HG03354 (cell line): Measurements from ENCODE around the gene CTNNBL1.
"Not testable (repeated sequence)": the region's sequence is repeated elsewhere in the genome, so short reads cannot be mapped to it uniquely, and the experiment has no call there.

Experiments
- ATAC-seq: cut with Tn5 transposase; IDR thresholded peaks from one replicate; pipeline ENCODE4 v1.9.1; 2021; ENCODE audit warnings: mild to moderate bottlenecking; ENCODE audit not compliant: unreplicated experiment, poor library complexity, severe bottlenecking

Gene CTNNBL1

DNA sequence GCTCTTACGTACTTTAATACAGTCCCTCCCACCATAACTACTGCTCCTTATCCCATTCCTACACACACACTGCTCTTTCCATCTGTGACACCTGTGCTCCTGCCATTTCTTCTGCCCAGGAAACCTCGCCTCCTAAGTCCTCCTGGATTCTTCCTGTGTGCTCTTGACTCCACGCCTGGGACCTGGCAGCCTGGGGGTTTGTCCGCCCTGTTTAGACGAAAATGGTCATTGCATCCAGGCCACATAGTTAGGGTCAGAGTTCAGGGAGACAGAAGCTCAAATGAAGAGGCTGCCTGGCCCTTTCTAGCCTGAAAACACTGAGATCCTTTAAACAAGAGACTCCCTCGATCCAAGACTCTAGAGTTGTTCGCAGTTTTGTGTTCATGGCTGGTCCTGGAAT lies 17.4 kb upstream of the CTNNBL1 start:
- ATAC-seq = no peak

DNA sequence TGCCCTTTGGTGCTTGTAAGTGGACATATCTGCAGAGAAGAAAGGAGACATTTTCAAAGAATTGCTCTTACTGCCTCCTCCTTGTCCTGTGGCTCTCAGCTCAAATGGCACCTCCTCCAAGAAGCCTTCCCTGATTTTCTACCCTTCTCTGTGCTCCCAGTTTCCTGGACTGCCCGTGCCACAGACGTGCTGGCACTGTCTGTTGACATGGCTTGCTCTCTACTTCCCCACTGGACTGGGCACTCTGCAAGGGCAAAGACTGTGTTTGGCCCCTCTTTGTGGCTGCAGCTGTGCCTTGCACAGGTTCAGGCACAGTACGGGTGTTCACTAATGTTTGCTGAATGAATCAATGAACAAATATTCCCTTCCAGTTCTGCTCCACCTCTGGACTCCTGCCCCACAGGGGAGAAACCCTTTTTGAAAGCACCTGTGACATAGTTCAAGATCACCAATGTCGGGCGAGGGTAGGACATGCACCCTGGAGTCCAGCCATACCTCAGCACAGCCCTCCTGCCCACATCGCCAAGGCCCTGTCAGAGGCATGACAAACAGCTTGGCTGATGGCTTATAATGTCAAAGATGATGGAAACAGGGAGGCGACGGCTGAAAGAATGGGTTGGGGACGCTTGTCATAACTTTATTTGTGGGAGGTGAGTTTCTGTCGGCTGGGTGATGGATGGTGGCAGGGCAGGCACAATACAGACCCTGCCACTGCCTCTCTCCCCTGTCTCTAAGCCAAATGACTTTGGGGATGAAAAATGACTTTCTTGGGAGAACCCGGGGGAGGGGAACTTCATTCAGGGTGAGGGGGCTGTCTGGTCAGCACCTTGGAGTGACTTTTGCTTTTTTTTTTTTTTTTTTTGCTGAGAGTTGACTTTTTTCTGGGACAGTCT lies 15.6 kb upstream of the CTNNBL1 start:
- ATAC-seq = no peak

DNA sequence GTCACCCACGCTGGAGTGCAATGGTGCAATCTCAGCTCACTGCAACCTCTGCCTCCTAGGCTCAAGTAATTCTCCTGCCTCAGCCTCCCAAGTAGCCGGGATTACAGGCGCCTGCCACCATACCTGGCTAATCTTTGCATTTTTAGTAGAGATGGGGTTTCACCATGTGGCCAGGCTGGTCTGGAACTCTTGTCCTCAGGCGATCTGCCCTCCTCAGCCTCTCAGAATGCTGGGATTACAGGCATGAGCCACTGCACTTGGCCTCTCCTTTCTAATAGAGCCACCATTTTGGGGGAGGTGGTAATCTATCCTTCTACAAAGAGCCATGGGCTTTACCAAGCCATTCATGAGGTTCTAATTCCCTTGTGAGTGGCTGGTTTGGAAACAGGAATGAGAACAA lies 14.1 kb upstream of the CTNNBL1 start:
- ATAC-seq = not testable (repeated sequence)

DNA sequence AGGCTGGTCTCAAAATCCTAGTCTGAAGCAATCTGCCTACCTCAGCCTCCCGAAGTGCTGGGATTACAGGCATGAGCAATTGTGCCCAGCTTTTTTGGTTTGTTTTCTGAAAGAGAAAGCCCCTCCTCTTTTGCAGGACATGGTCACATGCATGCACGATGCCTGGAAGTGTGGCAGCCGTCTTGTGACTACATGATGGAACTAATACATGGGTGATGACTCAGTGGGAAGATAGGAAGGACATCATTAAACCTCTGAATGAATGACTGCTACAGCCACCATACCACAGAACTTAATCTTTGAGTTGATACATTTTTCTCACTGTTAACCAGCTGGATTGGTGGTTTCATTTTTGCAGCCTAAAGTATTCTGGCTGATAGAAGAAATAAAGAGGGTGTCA lies 13.4 kb upstream of the CTNNBL1 start:
- ATAC-seq = no peak

DNA sequence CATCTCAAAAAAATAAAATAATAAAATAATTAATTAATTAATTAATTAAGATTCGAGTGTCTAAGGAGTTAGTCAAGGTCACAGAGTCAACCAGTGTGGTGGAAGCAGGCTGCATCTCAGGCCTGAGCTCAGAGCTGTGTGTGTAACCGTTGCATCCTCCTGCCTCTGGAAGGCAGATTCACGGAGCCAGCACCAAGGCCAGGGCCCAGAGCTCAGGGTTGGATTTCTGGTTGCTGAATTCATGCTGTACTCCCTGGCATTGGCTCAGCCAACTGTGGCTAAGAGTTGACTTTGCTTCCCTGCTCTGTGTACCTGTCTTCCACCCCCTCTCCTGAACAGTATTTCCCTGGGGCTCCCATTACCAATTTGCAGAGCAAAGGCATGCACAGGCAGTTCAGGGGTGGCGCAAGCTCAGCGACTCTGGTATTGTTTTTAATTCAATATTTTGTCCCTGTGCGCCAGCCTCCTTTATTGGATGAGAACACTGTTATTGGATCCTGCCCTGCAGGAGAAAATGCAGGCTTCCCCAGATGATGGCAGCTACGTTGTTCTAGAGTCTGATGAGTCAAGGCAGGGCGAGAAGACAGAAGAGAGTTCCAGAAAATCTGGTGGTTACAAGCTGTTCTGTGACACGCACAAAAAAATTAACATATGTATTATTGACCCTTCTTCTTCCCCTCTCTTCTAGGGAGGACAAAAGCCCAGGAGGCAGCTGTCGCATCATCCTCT lies 12.3 kb upstream of the CTNNBL1 start:
- no peak for ATAC-seq

DNA sequence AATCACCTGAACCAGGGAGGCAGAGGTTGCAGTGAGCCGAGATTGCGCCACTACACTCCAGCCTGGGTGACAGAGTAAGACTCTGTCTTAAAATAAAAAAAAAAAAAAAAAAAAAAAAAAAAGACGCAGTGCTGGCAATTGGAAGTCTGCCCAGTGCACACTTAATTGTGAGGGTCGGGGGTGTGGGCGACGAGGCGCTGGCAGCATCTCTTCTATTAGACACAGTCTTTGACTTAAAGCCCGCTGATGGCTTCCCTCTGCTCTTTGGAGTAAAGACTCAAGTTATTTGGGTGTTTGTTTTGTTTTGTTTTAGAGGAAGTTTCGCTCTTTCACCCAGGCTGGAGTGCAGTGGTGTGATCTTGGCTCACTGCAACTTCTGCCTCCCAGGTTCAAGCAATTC lies 10.7 kb upstream of the CTNNBL1 start:
- not testable (repeated sequence) for ATAC-seq

DNA sequence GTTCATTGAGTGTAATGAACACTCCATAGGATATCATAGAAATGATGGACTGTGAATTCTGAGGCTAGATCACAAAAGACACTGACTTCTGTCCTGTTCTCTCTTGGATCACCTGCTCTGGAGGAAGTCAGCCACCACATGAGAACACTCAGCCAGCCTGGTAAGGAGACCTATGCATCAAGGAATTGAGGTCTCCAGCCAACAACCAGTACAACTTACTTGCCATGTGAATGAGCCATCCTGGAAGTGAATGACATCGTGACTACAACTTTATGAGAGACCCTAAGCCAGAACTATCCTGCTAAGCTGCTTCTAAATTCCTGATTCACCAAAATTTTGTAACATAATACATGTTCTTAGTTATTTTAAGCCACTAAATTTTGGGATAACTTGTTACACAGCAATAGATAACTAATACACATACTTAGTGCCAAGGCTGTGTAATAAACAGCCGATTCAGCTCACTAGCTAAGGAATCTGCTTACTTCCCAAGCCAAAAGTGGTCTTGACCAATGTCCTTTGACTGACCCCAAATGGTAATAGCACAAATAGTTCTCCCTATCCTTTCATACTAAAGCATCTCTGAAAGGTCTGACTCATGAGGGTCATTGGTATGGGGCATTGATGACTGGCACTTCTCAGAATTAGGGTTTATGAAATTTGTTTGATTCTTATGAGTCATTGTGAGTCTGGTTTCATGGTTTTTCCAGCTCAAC lies 6.9 kb upstream of the CTNNBL1 start:
- no peak for ATAC-seq

DNA sequence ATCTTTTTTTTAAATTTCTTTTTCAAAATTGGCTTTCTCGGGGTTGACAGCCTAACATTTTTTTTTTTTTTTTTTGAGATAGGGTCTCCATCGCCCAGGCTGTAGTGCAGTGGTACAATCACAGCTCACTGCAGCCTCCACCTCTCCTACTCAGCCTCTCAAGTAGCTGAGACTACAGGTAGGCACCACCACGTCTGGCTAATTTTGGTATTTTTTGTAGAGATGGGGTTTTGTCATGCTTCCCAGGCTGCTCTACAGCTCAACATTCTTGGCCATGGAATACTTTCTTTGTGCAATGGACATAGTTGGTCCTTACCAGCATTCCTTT lies 6.4 kb upstream of the CTNNBL1 start:
- no peak for ATAC-seq

DNA sequence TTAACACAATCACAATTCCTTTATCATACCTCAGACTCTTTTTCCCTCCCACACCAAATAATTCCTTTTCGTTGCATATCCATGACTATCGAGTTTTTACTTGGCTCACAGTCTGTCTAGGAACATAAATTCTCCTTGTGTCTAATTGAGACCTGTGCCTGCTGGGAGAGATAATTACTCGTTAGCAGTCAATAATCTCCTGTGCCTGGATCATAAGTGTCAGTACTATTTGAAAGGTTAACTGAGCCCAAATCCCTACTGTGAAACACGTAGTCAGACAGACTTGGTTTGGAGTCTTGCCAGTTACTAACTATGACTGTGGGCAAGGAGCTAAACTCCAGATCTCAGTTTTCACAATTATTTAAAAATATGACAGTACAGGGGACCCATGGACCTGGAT lies 5.7 kb upstream of the CTNNBL1 start:
- no peak for ATAC-seq

DNA sequence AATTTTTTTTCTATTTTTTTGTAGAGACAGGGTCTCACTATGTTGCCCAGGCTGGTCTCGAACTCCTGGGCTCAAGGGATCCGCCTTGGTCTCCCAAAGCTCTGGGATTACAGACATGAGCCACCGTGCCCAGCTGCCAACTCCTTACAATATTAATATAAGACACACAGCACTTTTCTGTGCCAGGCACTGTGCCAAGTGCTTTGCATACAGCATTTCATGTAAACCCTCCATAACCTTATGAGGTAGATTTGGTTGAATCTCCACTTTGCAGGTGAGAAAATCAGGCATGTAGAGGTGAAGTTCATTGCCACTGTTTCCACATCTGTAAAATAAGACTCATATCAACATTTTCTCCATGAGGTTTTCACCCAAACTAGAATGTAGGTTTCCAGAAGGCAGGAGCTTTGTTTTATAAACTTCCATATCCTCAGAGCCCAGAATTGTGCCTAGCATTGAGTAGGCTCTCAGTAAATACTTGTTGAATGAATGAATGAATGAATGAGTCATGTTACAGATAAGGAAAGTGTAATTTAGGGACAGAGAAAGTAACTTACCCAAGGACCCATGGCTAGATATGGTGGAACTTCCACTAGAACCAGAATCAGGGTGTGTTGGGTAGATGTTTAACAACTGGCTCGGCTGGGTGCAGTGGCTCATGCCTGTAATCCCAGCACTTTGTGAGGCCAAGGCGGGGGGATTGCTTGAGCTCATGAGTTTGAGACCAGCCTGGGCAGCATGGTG lies 3.0 kb upstream of the CTNNBL1 start:
- no peak for ATAC-seq

DNA sequence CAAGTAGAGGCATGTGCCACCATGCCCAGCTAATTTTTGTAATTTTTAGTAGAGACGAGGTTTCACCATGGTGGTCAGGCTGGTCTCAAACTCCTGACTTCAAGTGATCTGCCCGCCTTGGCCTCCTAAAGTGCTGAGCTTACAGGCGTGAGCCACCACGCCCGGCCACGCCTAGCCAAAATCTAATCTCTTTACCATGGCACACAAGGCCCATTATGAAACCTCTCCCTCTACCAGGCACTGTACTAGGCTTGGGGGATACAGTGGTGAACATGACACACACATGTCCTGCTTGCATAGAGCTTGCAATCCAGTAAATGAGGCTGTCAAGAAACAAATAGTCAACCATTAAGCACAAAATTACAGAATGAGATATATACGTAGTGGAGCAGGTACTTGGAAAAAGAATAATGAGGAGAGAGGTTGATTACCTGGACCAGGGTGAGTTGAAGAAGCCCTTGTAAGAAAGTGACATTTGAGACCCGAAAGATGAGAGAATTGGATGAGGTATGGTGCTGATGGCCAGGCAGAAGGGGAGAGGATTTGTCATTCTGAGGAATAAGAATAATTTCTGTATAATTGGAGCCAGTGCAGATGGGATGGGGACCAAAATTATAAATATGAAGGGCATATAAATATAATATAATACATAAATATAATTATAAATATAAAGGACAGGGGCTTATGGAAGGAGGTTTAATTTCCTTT lies 1.2 kb upstream of the CTNNBL1 start:
- ATAC-seq = no peak

DNA sequence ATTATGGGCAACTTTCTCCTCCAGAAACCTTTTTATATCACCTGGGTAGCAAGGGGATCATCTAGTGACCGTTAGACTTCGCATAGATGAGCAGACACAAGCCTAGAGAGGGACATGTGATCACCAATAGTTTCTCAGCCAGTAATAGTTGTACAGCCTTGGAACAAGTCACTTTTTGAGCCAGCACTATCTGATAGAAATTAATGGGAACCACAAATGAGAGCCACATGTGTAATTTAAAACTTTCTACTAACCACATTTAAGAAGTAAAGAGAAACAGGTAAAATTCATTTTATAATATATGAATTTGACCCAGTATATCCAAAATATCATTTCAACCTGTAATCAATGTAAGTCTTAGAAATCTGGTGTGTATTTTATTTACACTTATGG lies 592 bp upstream of the CTNNBL1 start:
- no peak for ATAC-seq

DNA sequence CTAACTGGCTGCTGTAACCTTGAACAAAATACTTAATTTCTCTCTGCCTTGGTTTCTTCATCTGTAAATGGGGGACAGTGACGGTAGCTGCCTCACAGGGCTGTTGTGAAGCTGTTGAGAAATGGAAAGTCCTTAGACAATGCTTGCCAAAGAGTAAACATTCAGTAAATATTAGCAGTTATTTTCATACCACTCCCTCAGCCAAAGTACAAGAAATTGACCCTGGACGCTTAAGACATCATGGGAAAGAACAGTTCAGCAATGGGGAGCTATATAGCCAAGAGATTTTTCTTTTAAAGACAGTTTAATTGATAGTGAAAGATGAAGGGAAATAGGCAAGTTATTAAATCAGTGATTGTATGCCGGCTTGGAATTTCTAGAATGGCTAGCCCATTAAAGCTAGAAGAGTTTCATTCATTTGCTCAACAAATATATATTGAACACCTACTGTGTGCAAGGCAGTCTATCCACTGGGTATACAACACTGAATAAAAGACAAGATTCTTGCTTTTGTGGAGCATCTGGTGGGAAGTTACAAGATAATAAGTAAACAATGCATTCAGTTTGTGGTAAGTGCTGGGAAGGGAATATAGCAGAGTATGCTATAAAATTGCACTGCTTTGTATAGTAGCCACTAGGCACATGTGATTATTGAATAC lies 2.0 kb downstream of the CTNNBL1 start:
- no peak for ATAC-seq

DNA sequence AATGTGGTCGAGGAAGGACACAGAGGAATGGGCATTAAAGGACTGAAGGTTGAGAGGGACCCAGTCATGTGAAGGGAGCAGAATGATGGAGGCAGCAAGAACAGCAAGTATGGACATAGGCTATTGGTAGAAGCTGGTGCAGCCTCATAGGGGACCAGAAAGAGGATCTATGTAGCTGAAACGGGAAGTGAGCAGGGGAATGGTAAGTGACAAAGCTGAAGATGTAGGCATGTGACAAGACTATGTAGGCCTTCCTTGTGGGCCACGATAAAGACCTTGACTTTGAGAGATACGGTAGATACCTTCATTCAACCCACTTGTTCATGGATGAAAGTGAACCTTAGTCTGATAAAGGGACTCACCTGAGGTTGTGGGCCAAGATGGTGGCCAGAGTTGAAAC lies 3.5 kb downstream of the CTNNBL1 start:
- peak; percentile 56 for ATAC-seq

DNA sequence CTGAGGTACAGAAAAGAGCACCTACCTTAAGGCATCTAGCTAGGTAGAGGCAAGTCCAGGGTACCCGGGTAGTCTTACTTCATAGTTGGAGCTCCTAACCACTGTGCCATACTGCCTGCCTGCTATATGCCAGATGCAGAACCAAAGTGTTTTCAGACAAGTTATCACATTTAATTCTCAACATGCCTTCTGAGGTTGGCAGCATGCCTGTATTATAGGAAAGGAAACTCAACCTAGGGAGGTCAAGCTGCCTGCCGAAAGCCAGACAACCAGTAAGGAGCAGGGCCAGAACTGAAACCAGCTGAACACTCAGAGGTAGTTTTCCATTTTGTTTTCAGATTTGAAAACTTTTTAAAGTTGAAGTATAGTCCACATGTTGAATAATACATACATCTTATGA lies 5.4 kb downstream of the CTNNBL1 start:
- ATAC-seq = no peak

DNA sequence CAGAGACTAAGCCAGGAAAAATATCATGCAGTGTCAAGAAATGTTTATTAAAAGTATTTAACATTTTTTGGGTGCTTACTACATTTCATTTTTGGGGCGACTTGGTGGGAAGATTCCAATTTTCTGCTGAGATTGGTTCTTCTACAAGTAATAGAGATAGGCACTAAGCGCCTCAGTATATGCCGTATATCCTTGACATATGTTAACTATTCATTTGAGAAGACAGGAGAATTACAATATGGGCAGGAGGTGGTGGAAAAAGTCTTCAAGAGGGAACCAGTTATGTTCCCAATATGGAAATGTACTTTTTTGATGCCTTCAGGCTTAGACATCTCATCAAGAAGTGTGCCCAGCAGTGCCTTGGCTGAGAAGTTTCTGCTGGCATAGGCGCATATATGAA lies 6.5 kb downstream of the CTNNBL1 start:
- no peak for ATAC-seq

DNA sequence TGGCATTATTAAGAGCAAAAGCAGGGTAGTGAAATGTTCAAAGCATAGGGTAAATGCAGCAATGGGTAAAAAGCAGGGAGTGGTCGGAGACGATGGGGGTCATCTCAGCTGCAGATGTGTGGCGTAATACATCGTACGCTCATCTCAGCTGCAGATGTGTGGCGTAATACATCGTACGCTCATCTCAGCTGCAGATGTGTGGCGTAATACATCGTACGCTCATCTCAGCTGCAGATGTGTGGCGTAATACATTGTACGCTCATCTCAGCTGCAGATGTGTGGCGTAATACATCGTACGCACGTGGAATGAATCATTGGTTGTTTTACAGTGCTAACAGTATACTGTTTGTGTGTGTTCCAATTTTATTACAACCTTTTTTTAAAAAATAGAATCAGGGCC lies 7.8 kb downstream of the CTNNBL1 start:
- not testable (repeated sequence) for ATAC-seq

DNA sequence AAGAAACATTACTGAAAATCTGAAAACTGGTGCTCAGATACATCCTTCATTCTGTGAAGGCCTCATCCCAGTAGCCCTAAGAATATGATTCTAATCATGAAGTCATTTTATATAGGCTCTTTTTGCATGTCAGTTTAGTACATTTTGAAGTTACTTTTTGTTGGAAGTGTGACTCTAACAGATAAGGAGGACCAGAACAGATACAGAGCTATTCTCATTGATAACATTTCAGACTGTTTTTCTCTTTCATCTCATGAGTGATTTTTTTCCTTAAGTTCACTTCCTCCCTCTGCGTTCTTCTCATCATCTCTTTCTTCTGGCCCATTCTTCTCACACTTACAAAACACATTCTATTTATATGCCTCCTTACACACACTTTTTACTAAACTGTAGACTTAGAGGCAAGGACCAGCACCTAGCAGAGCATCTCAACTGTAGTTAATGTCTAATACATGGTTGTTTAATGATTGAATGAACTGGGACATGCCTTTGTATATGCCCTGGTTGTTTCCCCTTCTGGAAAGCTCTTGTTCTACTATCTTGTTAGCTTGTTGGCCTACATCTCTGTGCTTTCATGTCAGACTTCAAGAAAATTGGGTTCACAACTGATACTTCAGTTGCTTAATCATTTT lies 8.7 kb downstream of the CTNNBL1 start:
- ATAC-seq = no peak
